HT-29 (cell line): ENCODE data around the gene ULK4. TPM values are rescaled to one million over a fixed set of nuclear protein-coding genes. Genes with fewer than 3 reads are reported as not detected.
"Not testable (repeated sequence)": the region's sequence is repeated elsewhere in the genome, so short reads cannot be mapped to it uniquely, and the experiment has no call there.

Experiments
- DNase-seq: peaks from one replicate; pipeline ENCODE4 v3.0.0-alpha.2; 2015; ENCODE audit warnings: low spot score
- total RNA-seq: library from RNA; depleted of rRNA; stranded (reverse); fragments of >200 nt; shearing (Covaris generic); gene quantifications from 2 replicates; pipeline ENCODE4 v1.2.3, GENCODE V29; 2014

The ULK4 gene
- total RNA-seq, 1 experiment from 2014 or later = 3.2 TPM

GRCh38 chr3:41448396-41448795 lies 513.5 kb downstream of the ULK4 start:
- DNase-seq = no peak

GRCh38 chr3:41447701-41448100 lies 514.2 kb downstream of the ULK4 start:
- DNase-seq = no peak

- DNase-seq = not testable (repeated sequence)
Measured at GRCh38 chr3:41446316-41446715, 515.6 kb downstream of the ULK4 start.

GRCh38 chr3:41441568-41441967 lies 520.3 kb downstream of the ULK4 start:
- DNase-seq = no peak

- DNase-seq = no peak
Measured at GRCh38 chr3:41441139-41441538, 520.8 kb downstream of the ULK4 start.

GRCh38 chr3:41436983-41437382 lies 524.9 kb downstream of the ULK4 start:
- DNase-seq = no peak

GRCh38 chr3:41434781-41435180 lies 527.1 kb downstream of the ULK4 start:
- DNase-seq = no peak

- DNase-seq = no peak
Measured at GRCh38 chr3:41431386-41431785, 530.5 kb downstream of the ULK4 start.

GRCh38 chr3:41430886-41431285 lies 531.0 kb downstream of the ULK4 start:
- no peak for DNase-seq

- no peak for DNase-seq
Measured at GRCh38 chr3:41430391-41430790, 531.5 kb downstream of the ULK4 start.

GRCh38 chr3:41426485-41426884 lies 535.4 kb downstream of the ULK4 start:
- DNase-seq = no peak

- DNase-seq = no peak
Measured at GRCh38 chr3:41424543-41425300, 537.2 kb downstream of the ULK4 start.

GRCh38 chr3:41419809-41420208 lies 542.1 kb downstream of the ULK4 start:
- no peak for DNase-seq

GRCh38 chr3:41418961-41419691 lies 542.8 kb downstream of the ULK4 start:
- no peak for DNase-seq

- DNase-seq = no peak
Measured at GRCh38 chr3:41417574-41417973, 544.3 kb downstream of the ULK4 start.

GRCh38 chr3:41411065-41411464 lies 550.8 kb downstream of the ULK4 start:
- DNase-seq = no peak

GRCh38 chr3:41405466-41405865 lies 556.4 kb downstream of the ULK4 start:
- DNase-seq = no peak

GRCh38 chr3:41404582-41404981 lies 557.3 kb downstream of the ULK4 start:
- no peak for DNase-seq

- DNase-seq = no peak
Measured at GRCh38 chr3:41394896-41395295, 567.0 kb downstream of the ULK4 start.

- DNase-seq = peak; percentile 61
Measured at GRCh38 chr3:41370765-41371535, 591.0 kb downstream of the ULK4 start.

GRCh38 chr3:41370307-41370706 lies 591.6 kb downstream of the ULK4 start:
- peak; percentile 52 for DNase-seq

- DNase-seq = peak; percentile 59
Measured at GRCh38 chr3:41369838-41370237, 592.1 kb downstream of the ULK4 start.
